HEK293T (cell line): Measurements from ENCODE around the gene PTN.

Source experiments
- BHLHE40 ChIP-seq: fragments of 450-650 bp; IDR thresholded peaks from 2 replicates; pipeline ENCODE4 v1.6.1; 2016; ENCODE audit warnings: mild to moderate bottlenecking, moderate library complexity, borderline replicate concordance
- FOXA1 ChIP-seq: fragments of 450-650 bp; IDR thresholded peaks from 2 replicates; pipeline ENCODE4 v1.6.1; 2016; ENCODE audit warnings: mild to moderate bottlenecking
- FOXK2 ChIP-seq: fragments of 450-650 bp; IDR thresholded peaks from 2 replicates; pipeline ENCODE4 v1.6.1; 2016; ENCODE audit warnings: mild to moderate bottlenecking
- FOXM1 ChIP-seq: fragments of 450-650 bp; IDR thresholded peaks from 2 replicates; pipeline ENCODE4 v1.6.1; 2017; ENCODE audit warnings: mild to moderate bottlenecking, borderline replicate concordance
- HDGF ChIP-seq: fragments of 450-650 bp; IDR thresholded peaks from 2 replicates; pipeline ENCODE4 v1.6.1; 2017; ENCODE audit warnings: antibody characterized with exemption, borderline replicate concordance
- NFRKB ChIP-seq: fragments of 450-650 bp; IDR thresholded peaks from 2 replicates; pipeline ENCODE4 v1.6.1; 2016; ENCODE audit warnings: mild to moderate bottlenecking, moderate library complexity
- PKNOX1 ChIP-seq: fragments of 450-650 bp; IDR thresholded peaks from 2 replicates; pipeline ENCODE4 v1.6.1; 2016
- SP1 ChIP-seq: fragments of 450-650 bp; IDR thresholded peaks from 2 replicates; pipeline ENCODE4 v1.6.1; 2017
- SUZ12 ChIP-seq: fragments of 450-650 bp; IDR thresholded peaks from 2 replicates; pipeline ENCODE4 v1.6.1; 2016; ENCODE audit warnings: mild to moderate bottlenecking
- TARDBP ChIP-seq: fragments of 450-650 bp; IDR thresholded peaks from 2 replicates; pipeline ENCODE4 v1.6.1; 2016
- ZNF384 ChIP-seq: fragments of 450-650 bp; IDR thresholded peaks from 2 replicates; pipeline ENCODE4 v1.6.1; 2016

GRCh38 chr7:137337902-137338301, 5.6 kb downstream of the PTN start:
- TF ChIP-seq FOXK2 (no peak), BHLHE40 (no peak), SP1 (no peak), FOXA1 (no peak), FOXM1 (no peak), ZNF384 (no peak), TARDBP (no peak), NFRKB (no peak), SUZ12 (no peak), HDGF (no peak), PKNOX1 (no peak)
